Activated T-helper 9 cell treated with anti-CD3 and anti-CD28 coated beads, Interleukin-2, amount 50 U/mL, for 16 hours (primary cell): ENCODE data around the gene RTL1.

ENCODE experiments used
- DNase-seq: peaks from one replicate; pipeline ENCODE4 v3.0.0-alpha.2; 2020; ENCODE audit warnings: low read depth

Gene RTL1

GRCh38 chr14:100834794-100835547, 68.6 kb downstream of the RTL1 start:
- no peak for DNase-seq

- DNase-seq, result no peak
Measured at GRCh38 chr14:100834082-100834793, 69.3 kb downstream of the RTL1 start.

DNA sequence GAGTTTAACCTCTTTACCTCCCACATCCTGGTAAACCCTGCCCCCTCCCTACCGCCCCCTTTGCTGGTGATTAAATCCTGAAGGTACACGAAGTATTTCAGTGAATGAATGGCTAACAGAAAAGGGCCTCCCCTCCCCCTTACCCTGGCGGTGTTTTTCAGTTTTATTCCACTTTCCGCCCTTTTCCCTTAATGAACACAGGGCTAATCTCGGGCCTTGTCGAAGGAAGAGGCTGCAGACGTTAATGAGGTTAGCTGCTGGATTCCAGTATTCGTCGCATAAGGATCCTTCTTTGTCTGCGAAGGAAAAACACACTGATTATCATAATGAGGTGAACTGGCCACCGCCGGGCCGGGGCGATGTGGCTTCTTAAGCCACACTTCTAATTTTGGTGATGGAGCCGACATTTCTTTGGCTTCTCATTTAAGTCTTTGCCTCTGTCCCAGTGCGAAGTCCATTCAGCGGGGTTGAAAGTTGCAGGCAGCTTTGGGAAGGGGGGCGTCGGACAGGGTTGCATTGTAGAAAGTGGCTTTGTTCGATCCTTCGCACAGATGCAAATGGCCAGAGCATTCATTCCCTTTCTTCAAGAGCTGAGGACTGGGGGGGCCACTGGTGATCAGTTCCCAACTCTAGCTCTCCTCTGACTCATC, 71.1 kb downstream of the RTL1 start:
- DNase-seq, result no peak

- DNase-seq, result no peak
Measured at GRCh38 chr14:100830681-100831080, 72.8 kb downstream of the RTL1 start.
